Stomach (tissue), 9 donors: ENCODE results near the gene EPB41L2. TPM values are rescaled to one million over a fixed set of nuclear protein-coding genes. Genes with fewer than 3 reads are reported as not detected.

Experiments
- DNase-seq, 2 donors: peaks; one replicate each; pipeline versions ENCODE4 v3.0.0 to v3.0.0-alpha.2; 2013 to 2019
- H3K27ac ChIP-seq, 5 donors: fragments of 200-600 bp in 4 of 5; sonication (generic) in 4 of 5; one replicate each; pipeline ENCODE4 v1.5.1; 2013 to 2019; ENCODE audit warnings: mild to moderate bottlenecking in 1 of 5, moderate library complexity in 1 of 5
- H3K27me3 ChIP-seq, 3 donors: fragments of 200-600 bp; sonication (generic); one replicate each; pipeline ENCODE4 v1.5.1; 2017 to 2019; ENCODE audit warnings: mixed run types in 1 of 3
- H3K36me3 ChIP-seq, 4 donors: fragments of 200-600 bp; sonication (generic); 1 replicate in 3 of 4; 2 replicates in 1 of 4; pipeline ENCODE4 v1.5.1; 2016 to 2019
- H3K4me1 ChIP-seq, 4 donors: fragments of 200-600 bp; sonication (generic); one replicate each; pipeline ENCODE4 v1.5.1; 2016 to 2019
- H3K4me3 ChIP-seq, 4 donors: fragments of 200-600 bp; sonication (generic) in 3 of 4; one replicate each; pipeline ENCODE4 v1.5.1; 2016 to 2019; ENCODE audit warnings: mild to moderate bottlenecking in 1 of 4
- H3K9me3 ChIP-seq, 4 donors: fragments of 200-600 bp; sonication (generic); one replicate each; pipeline ENCODE4 v1.5.1; 2016 to 2019
- EP300 ChIP-seq: sonication (generic); formaldehyde crosslinking; IDR thresholded peaks from one replicate; pipeline ENCODE4 v1.6.1; 2017; ENCODE audit warnings: antibody characterized with exemption
- POLR2A ChIP-seq, 4 donors: fragments of 450-650 bp; IDR thresholded peaks; one replicate each; pipeline ENCODE4 v1.6.1; 2016; ENCODE audit warnings: antibody characterized with exemption in 4 of 4, control low read depth in 2 of 4, mild to moderate bottlenecking in 1 of 4, moderate library complexity in 1 of 4
- POLR2AphosphoS5 ChIP-seq, 3 donors: sonication (generic); formaldehyde crosslinking; IDR thresholded peaks; one replicate each; pipeline ENCODE4 v1.6.1; 2016; ENCODE audit warnings: antibody characterized with exemption in 3 of 3
- WGBS, 5 donors: extraction: QIAGEN DNeasy Blood & Tissue Kit in 3 of 5; methylation state at CpG; one replicate each; pipeline versions ENCODE4 v1.1.5 to v1.1.7; 2013 to 2018; 5-methylcytosine and 5-hydroxymethylcytosine counted together
- intact Hi-C: fragments of 100-400 bp; cut with DNase I; formaldehyde crosslinking; loops from one replicate; pipeline ENCODE4 v1.15.1; 2023; ENCODE audit warnings: low total_unique reads
- polyA plus RNA-seq, 3 donors: library from polyadenylated mRNA; stranded (reverse); fragments of 200-250 nt; gene quantifications; one replicate each; pipeline ENCODE4 v1.2.3, GENCODE V29; 2013
- total RNA-seq, 5 donors: library from RNA; depleted of rRNA; stranded (reverse); fragments of >200 nt; gene quantifications; one replicate each; pipeline versions ENCODE4 v1.1.0 to v1.2.3, GENCODE V29; 2014 to 2016
- TF ChIP-seq, protein P1 (sequence below), 7 experiments: fragments of 450-650 bp in 4 of 7; fragments of 200-600 bp in 3 of 7; sonication (generic) in 3 of 7; IDR thresholded peaks; one replicate each; pipeline ENCODE4 v1.5.1; 2016 to 2019; ENCODE audit warnings: antibody characterized with exemption in 7 of 7, control low read depth in 2 of 7, mild to moderate bottlenecking in 1 of 7
- donor health status: healthy with polysubstance abuse.
- donor health status: Bipolar disorder and iron deficiency.
- donor health status: healthy.

EPB41L2 gene
- total and polyA plus RNA-seq, 8 donors: 12.5 to 238 (median 30.2) TPM

DNA sequence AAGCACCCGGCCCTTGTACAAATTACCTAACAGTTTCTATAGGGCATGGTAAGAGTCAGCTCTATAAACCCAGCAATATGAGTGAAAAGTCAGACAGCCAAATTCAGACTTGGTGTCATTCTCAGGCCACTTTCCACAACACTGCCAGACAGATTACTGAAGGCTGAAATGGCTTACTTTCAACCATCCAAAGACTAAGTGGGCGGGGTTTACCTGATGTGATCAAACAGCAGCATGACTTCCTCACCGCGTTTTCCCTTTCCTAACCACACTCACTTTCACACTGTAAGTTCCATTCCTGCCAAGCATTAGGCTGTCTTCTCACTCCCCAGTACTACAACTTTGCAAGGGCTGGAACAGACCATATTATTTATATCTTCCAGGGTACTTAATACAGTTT, 149.9 kb downstream of the EPB41L2 start:
- H3K4me3 ChIP-seq: no peak overlapping the region
- DNase-seq: peak in 1 of 2 donors; percentile 39
- no peaks in the 10 kb centered on the region for H3K27me3 ChIP-seq
- 59 to 72% (median 62%) methylated on average over 4 of the region's 4 CpGs for WGBS, 5 donors
- intact Hi-C loops: no loop called here
- no peak for TF ChIP-seq POLR2A (IDR thresholded peaks at IDR 0.05)
- no peak for TF ChIP-seq POLR2AphosphoS5 (IDR thresholded peaks at IDR 0.05)
- TF ChIP-seq, protein P1, sequence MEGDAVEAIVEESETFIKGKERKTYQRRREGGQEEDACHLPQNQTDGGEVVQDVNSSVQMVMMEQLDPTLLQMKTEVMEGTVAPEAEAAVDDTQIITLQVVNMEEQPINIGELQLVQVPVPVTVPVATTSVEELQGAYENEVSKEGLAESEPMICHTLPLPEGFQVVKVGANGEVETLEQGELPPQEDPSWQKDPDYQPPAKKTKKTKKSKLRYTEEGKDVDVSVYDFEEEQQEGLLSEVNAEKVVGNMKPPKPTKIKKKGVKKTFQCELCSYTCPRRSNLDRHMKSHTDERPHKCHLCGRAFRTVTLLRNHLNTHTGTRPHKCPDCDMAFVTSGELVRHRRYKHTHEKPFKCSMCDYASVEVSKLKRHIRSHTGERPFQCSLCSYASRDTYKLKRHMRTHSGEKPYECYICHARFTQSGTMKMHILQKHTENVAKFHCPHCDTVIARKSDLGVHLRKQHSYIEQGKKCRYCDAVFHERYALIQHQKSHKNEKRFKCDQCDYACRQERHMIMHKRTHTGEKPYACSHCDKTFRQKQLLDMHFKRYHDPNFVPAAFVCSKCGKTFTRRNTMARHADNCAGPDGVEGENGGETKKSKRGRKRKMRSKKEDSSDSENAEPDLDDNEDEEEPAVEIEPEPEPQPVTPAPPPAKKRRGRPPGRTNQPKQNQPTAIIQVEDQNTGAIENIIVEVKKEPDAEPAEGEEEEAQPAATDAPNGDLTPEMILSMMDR (IDR thresholded peaks at IDR 0.05): no peak
- no peak for TF ChIP-seq EP300
- H3K27ac ChIP-seq: no peak overlapping the region
- no peaks in the 10 kb centered on the region for H3K9me3 ChIP-seq
- no peaks in the 10 kb centered on the region for H3K4me1 ChIP-seq
- no peaks in the 10 kb centered on the region for H3K36me3 ChIP-seq

DNA sequence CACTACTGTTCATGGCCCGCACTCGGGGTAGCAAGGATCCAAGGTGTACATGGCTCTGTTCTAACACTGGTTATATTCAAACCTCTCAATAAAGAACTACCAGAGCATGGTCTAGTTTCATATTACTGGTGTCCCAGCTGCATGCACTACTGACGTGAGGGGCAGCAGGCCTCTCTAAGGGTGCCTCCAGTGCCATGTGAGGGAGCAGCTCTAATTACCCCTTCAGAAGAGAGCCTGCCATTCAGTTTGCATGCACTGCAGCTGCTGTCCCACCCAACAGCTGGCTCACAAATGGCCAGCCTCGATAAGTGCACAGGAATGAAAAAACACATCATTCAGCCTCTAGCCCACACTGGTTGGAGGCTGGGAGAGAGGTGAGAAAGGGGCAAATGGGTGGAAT, 150.6 kb downstream of the EPB41L2 start:
- WGBS, 5 donors: 81 to 91% (median 85%) methylated on average over 4 of the region's 4 CpGs
- H3K4me3 ChIP-seq: no peak overlapping the region
- no peaks in the 10 kb centered on the region for H3K9me3 ChIP-seq
- no peak for DNase-seq
- H3K4me1 ChIP-seq: peaks cover 0 to 5% (median 0%) of the 10 kb centered on the region in 4 donors
- H3K36me3 ChIP-seq: no peaks in the 10 kb centered on the region
- no peak for TF ChIP-seq POLR2A (IDR thresholded peaks at IDR 0.05)
- no peak for TF ChIP-seq EP300
- TF ChIP-seq, protein P1 (IDR thresholded peaks at IDR 0.05): no peak
- no peak for TF ChIP-seq POLR2AphosphoS5 (IDR thresholded peaks at IDR 0.05)
- H3K27ac ChIP-seq: no peak overlapping the region
- H3K27me3 ChIP-seq: no peaks in the 10 kb centered on the region
- intact Hi-C loops: no loop called here

DNA sequence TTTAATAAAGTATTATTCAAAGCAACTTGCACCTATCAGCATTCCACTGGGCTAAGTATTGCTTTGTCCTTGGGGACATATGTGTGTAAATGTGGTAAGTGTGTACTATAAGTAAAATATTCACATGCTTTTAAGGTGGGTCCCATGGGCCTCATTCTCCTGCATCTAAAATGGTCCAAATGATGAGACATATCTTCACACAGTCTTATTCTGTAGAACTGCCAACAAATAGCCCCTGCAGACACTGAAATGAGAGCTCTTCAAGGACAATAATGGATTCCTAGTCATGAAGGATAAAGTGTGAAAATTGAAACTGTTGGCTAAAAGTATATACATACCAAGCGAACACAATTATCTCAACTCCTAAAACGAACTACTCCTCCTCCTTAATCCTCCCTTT, 154.1 kb downstream of the EPB41L2 start:
- Histone ChIP-seq H3K27ac (no peak overlapping the region), H3K27me3 (no peaks in the 10 kb centered on the region), H3K4me3 (no peak overlapping the region), H3K9me3 (no peaks in the 10 kb centered on the region), H3K4me1 (peaks cover 0 to 8% (median 0%) of the 10 kb centered on the region in 4 donors), H3K36me3 (no peaks in the 10 kb centered on the region)
- no peak for TF ChIP-seq POLR2AphosphoS5 (IDR thresholded peaks at IDR 0.05)
- TF ChIP-seq, protein P1 (IDR thresholded peaks at IDR 0.05): no peak
- no peak for TF ChIP-seq POLR2A (IDR thresholded peaks at IDR 0.05)
- no peak for TF ChIP-seq EP300
- intact Hi-C loops: no loop called here
- 90 to 95% (median 93%) methylated on average over 2 of the region's 2 CpGs for WGBS, 5 donors
- DNase-seq: no peak

DNA sequence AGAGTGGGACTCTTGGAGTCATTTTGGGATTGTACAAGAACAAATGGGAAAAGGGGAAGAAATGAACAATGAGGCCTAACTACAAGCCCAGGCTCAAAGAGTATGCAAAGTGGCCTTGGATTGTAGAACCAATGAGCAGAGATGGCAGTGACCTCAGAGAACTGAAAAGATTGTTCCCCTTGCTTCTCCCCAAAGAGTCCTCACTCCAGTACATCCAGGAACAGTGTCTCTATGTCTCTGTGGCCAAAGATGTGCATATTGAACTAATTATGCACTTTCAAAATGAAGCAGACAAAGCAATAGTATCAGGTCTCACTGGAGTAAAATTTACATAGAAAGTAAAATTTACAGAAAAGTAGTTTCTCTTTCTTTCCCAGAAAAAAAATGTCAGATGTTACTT, 154.9 kb downstream of the EPB41L2 start:
- Histone ChIP-seq H3K9me3 (no peaks in the 10 kb centered on the region), H3K27ac (no peak overlapping the region), H3K4me3 (no peak overlapping the region), H3K4me1 (peaks cover 0 to 8% (median 0%) of the 10 kb centered on the region in 4 donors), H3K36me3 (no peaks in the 10 kb centered on the region), H3K27me3 (no peaks in the 10 kb centered on the region)
- intact Hi-C loops: no loop called here
- TF ChIP-seq, protein P1 (IDR thresholded peaks at IDR 0.05): no peak
- TF ChIP-seq POLR2A (IDR thresholded peaks at IDR 0.05): no peak
- TF ChIP-seq EP300: no peak
- no peak for TF ChIP-seq POLR2AphosphoS5 (IDR thresholded peaks at IDR 0.05)
- no peak for DNase-seq
